HG03159 (cell line): ENCODE results near the gene BHLHA15.

Experiments
- ATAC-seq: cut with Tn5 transposase; IDR thresholded peaks from one replicate; pipeline ENCODE4 v1.9.1; 2021; ENCODE audit warnings: mild to moderate bottlenecking, moderate library complexity; ENCODE audit not compliant: unreplicated experiment

Gene BHLHA15

GRCh38 chr7:98223351-98223897 is 12.2 kb downstream of the BHLHA15 start:
- ATAC-seq: no peak

DNA sequence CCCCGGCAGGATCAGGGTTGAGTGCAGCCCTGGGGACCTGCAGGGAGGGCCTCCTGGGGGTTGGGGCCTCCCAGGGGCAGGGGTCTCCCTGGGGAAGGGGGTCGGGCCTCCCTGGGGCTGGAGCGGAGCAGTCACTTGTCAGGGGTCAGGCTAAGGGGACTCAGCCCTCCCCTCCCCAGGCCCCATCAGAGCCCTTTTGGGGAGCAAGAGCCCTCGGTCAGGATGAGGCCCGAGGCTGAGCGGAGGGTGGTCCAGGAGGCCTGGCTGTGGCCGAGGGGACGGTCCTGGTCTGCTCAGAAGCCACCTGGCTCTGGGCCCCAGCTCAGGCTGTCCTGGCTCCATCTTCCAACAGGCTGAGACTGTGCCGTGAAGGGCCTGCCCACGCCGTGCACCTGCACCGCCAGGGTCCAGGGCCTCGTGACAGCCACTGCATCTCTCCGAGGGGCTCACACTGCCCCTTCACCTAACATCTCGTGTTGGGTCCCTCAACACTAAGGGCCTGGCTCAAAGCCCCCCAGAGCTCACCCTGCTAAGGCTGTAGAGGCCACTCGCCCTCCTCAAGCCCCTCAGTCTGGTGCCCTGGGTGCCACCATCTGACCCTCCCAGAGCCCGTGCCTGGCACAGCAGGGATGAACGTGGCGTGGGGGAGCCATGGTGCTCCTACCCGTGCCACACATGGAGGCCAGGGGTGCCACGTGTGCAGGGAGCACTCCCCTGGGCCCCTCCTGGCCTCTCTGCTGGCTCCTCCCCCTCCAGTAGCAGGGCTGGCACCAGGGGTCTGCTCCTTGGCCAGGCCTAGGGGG is 12.9 kb downstream of the BHLHA15 start:
- ATAC-seq: no peak

- no peak for ATAC-seq
Measured at GRCh38 chr7:98224701-98225181, 13.5 kb downstream of the BHLHA15 start.

GRCh38 chr7:98225913-98226614 is 14.8 kb downstream of the BHLHA15 start:
- ATAC-seq: no peak

DNA sequence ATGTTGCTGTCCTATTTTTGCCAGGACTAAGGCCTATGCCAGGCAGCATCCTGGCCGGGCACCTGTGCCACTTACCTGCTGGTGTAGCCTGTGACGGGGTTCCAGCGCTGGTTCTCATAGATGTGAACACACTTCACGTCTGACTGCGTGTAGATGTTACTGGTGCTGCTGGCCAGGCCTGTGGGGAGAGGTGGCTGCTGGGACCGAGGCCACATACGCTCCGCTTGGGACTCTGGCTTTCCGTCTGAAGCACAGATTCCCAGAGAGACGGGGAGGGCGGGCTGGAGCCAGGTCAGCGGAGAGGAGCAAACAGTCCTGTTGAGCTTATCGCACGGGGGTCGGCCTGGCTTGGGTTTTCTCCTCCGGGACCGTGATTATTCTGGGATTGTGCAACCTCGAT is 16.7 kb downstream of the BHLHA15 start:
- ATAC-seq: no peak

GRCh38 chr7:98228801-98229200 is 17.6 kb downstream of the BHLHA15 start:
- no peak for ATAC-seq

GRCh38 chr7:98229441-98229840 is 18.2 kb downstream of the BHLHA15 start:
- ATAC-seq: no peak

GRCh38 chr7:98229991-98230745 is 18.9 kb downstream of the BHLHA15 start:
- no peak for ATAC-seq

GRCh38 chr7:98230746-98231471 is 19.7 kb downstream of the BHLHA15 start:
- ATAC-seq: no peak

DNA sequence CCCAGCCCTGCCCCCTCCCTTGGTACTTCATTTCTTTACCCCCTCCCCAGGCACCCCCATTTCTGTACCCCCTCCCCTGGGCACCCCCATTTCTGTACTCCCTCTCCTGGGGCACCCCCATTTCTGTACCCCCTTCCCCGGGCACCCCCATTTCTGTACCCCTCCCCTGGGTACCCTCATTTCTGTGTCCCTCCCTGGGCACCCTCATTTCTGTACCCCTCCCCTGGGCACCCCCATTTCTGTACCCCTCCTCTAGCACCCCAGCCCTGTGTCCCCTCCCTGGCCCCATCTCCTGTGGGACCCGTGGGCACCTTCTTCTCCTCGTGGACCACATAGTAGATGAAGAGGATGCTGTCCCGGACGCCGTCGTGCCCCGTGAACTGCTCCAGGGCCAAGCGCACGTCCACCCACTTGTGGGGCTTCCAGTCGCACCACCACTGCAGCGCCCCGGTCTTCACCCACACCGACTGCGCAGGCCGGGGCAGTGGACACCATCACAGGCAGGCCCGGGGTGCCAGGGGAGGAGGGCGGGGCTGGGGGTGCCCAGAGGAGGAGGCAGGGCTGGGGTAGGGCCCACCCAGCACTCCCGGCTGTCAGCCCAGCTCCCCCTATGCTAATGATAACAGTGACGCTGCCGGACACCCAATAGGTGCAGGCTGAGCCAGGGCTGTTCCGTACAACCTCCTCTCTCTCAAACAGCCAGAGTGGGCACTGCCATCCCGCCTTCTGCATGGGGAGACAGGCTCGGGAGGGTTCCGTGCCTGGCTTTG is 20.4 kb downstream of the BHLHA15 start:
- no peak for ATAC-seq

DNA sequence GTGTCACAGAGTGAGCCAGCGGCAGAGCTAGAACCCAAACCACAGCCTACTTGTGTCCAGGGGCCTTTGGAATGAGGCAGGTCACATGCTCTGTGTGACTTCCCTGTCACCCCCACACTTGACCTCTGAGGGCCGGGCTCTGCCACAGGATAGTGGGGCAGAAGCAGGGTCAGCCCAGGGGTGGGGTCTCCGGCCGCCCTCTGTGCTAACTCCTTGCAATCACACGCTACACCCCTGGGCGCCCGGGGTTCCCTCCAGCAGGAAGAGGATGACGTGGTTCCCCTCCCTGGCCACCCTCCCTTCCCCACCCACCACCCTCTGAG is 21.0 kb downstream of the BHLHA15 start:
- no peak for ATAC-seq

- no peak for ATAC-seq
Measured at GRCh38 chr7:98232799-98233198, 21.6 kb downstream of the BHLHA15 start.

- ATAC-seq: no peak
Measured at GRCh38 chr7:98233219-98234070, 22.2 kb downstream of the BHLHA15 start.

GRCh38 chr7:98234429-98235147 is 23.3 kb downstream of the BHLHA15 start:
- no peak for ATAC-seq

GRCh38 chr7:98235901-98236300 is 24.7 kb downstream of the BHLHA15 start:
- ATAC-seq: no peak

- no peak for ATAC-seq
Measured at GRCh38 chr7:98236355-98237185, 25.3 kb downstream of the BHLHA15 start.

DNA sequence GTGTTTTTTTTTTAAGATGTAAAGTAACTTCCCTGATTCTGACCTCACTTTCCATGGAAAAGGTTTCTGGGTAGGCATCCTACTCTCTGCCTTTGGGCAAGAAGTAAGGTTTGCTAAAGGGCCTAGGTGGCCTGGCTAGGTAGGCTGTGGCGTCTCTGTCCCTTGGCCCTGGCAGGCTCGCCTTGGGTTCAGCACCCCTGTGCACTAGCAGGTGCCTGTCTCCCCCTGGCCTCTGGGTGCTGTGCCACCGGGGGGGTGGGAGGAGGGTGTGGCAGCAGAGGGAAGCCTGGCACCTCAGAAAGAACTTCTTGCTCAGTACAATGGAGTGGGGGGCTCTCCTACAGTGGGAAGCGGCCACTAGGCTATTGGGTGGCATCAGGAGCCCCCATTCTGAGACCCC is 26.8 kb downstream of the BHLHA15 start:
- no peak for ATAC-seq

DNA sequence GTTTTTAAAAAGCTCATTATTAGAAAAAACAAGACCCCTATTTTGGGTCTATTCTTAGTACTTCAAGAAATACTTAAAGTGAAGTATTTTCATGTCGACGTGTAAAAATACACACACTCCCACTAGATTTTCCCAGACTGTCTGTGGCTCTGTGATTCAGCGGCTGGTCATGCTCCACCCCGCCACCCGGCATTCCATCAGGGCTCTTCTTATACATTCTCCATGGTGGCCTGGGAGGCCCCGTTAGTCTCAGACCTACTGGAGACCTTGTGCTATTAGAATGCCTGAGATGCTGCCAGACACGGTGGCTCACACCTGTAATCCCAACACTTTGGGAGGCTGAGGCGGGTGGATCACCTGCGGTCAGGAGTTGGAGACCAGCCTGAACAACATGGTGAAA is 27.7 kb downstream of the BHLHA15 start:
- no peak for ATAC-seq
